GM19025 (cell line): ENCODE results near the gene FIGLA.
"Not testable (repeated sequence)": the region's sequence is repeated elsewhere in the genome, so short reads cannot be mapped to it uniquely, and the experiment has no call there.

Experiments used
- ATAC-seq: cut with Tn5 transposase; IDR thresholded peaks from one replicate; pipeline ENCODE4 v1.9.1; 2021; ENCODE audit warnings: mild to moderate bottlenecking, low read depth, moderate library complexity; ENCODE audit not compliant: unreplicated experiment

FIGLA gene

DNA sequence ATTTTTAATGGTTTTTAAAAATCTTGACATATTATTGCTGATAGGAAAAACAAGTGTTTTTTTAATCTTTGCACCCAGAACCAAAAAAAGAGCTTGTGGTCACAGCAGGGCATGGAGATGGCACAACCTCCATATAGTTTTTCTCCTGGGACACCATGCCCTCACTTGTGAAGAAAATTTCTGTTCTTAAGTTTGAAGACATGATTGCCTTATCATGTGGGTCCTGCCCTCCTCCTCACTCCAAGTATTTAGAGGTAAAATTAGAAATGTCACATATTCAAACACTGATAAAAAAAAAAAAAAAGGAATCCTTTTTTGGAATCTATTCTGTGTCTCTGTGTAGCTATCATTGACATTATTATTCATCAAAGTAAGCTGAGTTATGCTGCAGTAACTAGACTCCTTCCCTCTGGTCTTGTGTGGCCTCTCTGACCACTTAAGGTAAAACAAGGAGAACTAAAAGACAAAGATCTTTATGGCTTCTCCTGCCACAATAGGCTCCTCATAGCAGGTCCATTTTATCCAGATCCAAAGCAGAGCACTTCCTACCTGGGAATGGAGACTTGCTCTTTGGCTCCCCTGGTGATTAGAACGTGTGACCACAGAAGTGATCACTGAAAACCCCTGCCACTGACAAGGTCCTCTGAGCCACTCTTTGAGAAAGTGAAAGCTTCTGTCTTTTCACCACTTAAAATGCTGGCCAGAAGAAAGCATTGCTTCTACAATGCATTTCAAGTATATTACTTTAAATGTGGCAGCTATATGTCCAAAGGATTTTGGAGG lies 42.2 kb downstream of the FIGLA start:
- ATAC-seq = no peak

DNA sequence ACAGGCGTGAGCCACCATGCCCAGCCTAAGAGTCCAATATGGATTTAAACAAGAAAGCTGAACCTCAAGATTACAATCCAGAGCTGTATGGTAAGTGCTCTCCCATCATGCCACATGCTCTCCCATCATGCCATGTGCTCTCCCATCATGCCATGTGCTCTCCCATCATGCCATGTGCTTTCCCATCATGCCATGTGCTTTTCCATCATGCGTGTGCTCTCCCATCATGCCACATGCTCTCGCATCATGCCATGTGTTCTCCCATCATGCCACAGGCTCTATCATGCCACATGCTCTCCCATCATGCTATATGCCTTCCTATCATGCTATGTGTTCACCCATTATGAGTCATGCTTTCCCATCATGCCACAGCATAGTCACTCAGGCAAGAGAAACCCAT lies 43.2 kb downstream of the FIGLA start:
- no peak for ATAC-seq

GRCh38 chr2:70746094-70746974 lies 44.1 kb downstream of the FIGLA start:
- ATAC-seq = no peak

DNA sequence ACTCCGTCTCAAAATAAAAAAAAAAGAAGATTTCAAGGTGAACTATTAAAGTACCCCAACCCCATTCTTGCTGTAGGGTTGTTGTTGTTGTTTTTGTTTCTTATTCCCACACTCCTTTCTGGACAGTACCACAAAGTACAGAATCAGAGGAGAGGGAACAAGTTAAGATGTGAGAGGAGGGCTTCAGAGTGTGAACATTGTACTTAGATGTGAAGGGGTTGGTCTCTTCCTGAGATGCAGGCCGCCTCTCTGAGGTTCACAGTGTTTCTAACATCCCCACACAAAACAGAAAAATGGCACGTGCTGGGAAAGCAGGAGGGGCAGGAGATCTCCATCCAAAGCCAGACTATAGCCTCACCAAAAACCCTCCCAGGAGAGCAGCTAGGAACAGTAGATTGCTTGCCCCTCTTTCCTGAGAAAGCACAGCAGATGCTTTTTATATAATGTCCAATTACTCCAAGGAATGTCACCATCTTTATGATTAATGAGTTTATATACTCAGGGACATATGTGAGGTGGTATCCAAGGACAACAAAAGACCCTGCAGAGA lies 45.1 kb downstream of the FIGLA start:
- ATAC-seq = no peak

DNA sequence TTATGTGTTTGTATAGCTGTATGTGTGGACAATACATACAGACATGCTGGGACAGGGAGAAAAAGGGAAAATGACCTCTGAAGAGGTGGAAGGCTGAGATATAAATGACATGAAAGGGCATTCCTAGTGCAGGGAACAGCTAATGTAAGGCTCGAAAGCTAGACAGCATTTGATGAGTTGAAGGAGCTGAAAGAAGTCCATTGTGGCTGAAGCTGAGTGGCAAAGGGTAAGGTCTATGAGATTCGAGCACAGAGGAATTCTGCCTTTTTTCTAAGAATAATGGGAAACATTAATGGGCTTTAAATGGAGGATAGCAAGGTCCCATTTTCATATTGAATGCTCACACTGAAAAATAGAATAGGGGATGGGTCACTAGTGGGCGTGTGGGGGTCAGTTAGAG lies 46.0 kb downstream of the FIGLA start:
- no peak for ATAC-seq

- no peak for ATAC-seq
These were observed 46.8 kb downstream of the FIGLA start for GRCh38 chr2:70743677-70744076.

DNA sequence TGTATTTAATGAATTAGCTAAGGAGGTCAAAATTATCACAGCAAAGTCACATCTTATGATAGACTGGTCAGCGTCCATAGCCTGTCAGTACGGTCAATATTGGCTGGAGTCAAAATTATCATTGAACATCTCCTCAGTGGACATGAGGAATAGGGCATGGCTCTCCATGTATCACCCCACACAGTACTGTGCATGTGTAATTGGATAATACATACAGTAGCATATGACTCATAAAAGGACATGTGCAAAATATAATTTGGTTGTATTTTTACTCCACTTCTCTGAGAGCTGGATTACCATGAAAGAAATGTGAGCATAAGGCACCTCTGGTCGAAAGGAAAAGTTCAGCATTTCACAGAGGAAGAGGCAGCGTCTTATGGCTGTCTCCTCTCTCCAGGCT lies 47.4 kb downstream of the FIGLA start:
- ATAC-seq = no peak

GRCh38 chr2:70739492-70739891 lies 51.0 kb downstream of the FIGLA start:
- ATAC-seq = not testable (repeated sequence)

GRCh38 chr2:70738159-70738558 lies 52.3 kb downstream of the FIGLA start:
- no peak for ATAC-seq

GRCh38 chr2:70735071-70735470 lies 55.4 kb downstream of the FIGLA start:
- ATAC-seq = no peak

- ATAC-seq = no peak
These were observed 56.7 kb downstream of the FIGLA start for GRCh38 chr2:70733646-70734180.

- ATAC-seq = no peak
These were observed 57.4 kb downstream of the FIGLA start for GRCh38 chr2:70732766-70733645.

DNA sequence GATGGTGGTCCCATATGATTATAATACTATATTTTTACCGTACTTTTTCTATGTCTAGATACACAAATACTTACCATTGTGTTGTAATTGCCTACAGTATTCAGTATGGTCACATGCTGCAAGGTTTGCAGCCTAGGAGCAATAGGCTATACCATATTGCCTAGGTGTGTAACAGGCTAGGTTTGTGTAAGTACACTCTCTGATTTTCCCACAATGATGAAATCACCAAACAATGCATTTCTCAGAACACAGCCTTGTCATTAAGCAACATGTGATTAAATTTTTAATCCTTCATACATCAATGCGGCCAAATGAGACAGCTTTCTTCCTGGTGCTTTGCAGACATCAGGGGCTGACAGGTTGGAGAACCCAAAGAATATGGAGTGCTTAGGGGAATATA lies 59.7 kb downstream of the FIGLA start:
- no peak for ATAC-seq

- ATAC-seq = no peak
These were observed 60.8 kb downstream of the FIGLA start for GRCh38 chr2:70729647-70730046.

GRCh38 chr2:70728128-70728527 lies 62.3 kb downstream of the FIGLA start:
- no peak for ATAC-seq
